Effector memory CD8-positive, alpha-beta T cell (primary cell): ENCODE measurements around the gene VIPR1.

Source experiments
- ATAC-seq: fragments of 150-1000 bp; cut with Tn5 transposase; replicated peaks from 2 replicates; pipeline ENCODE4 v1.10.0; 2021; ENCODE audit warnings: mild to moderate bottlenecking, moderate library complexity
- DNase-seq, 3 experiments: peaks; one replicate each; pipeline ENCODE4 v3.0.0; 2021
- H3K27ac Mint-ChIP-seq, 2 donors: one replicate each; pipeline ENCODE4 v1.8.0; 2022; ENCODE audit warnings: mild to moderate bottlenecking in 2 of 2, mixed read lengths in 2 of 2, moderate library complexity in 2 of 2
- H3K27me3 Mint-ChIP-seq, 2 donors: one replicate each; pipeline ENCODE4 v1.8.0; 2022; ENCODE audit warnings: mixed read lengths in 2 of 2
- H3K36me3 Mint-ChIP-seq: one replicate; pipeline ENCODE4 v1.8.0; 2022; ENCODE audit warnings: mild to moderate bottlenecking, moderate library complexity, mixed read lengths; ENCODE audit not compliant: insufficient read depth
- H3K4me1 Mint-ChIP-seq, 2 donors: one replicate each; pipeline ENCODE4 v1.8.0; 2022; ENCODE audit warnings: low read depth in 2 of 2, mixed read lengths in 2 of 2
- H3K4me3 Mint-ChIP-seq, 2 donors: one replicate each; pipeline ENCODE4 v1.8.0; 2022; ENCODE audit warnings: mild to moderate bottlenecking in 2 of 2, mixed read lengths in 2 of 2, moderate library complexity in 2 of 2
- H3K9me3 Mint-ChIP-seq, 2 donors: one replicate each; pipeline ENCODE4 v1.8.0; 2022; ENCODE audit warnings: mixed read lengths in 2 of 2

VIPR1 gene

DNA sequence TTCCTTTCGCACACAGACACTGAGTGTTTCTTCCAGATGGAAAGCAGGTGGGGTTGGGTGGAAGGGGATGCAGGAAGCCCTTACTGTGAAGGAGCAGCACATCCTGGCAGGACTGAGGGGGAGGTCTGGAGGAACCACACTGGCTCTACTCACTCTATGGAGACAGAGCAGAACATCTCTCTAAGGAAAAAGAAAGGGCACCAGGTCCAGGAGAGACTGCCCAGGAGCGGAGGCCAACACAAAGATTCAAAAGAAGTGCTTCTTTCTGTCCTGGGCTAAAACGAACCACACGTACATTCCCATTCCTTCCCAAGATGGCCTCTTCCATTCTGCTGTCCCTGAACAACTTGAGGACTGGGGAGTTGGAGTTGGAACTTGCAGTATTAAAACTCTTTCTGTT, 13.8 kb upstream of the VIPR1 start:
- no peak overlapping the region for H3K27ac Mint-ChIP-seq
- DNase-seq (no peak), ATAC-seq (no peak)
- H3K9me3 Mint-ChIP-seq: no peaks in the 10 kb centered on the region
- H3K36me3 Mint-ChIP-seq: no peaks in the 10 kb centered on the region
- no peaks in the 10 kb centered on the region for H3K4me1 Mint-ChIP-seq
- H3K27me3 Mint-ChIP-seq: peaks cover 2 to 27% of the 10 kb centered on the region in 2 donors
- no peak overlapping the region for H3K4me3 Mint-ChIP-seq

DNA sequence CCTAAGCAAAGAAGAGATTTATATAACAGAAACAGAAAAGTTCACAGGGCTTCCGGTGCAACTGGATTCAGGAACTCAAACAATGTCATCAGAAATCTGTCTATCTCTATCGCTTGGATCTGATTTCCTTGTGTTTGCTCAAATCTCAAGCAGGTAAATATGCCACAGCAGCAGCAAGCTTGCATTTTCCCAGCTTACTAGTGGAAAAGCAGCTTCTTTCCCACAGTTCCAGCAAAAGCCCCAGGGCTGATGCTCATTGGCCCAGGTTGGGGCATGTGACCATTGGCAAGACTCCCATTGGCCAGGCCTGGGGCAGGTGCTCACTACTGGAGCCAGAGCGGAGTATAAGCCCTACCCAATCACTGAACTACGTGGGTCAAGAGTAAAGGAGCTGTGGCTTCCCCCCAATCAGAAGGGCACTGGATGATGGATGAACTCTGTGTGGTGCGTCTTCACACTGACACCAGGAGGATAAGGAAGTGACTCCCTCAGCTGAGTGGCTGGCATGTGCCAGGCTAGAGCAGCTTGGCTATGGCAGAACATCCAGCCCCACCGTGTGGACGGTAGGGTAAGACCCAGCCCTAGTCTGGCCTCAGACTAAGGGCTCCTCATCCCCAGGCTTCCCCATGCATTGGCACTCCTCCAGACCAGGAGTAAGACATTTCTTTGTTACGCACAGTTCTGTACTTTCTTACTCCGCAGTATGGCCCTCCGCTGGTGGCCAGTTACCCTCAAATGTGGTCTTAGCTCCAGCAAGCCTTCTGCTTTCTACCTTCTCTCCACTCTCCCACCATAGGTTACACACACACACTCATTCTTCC, 13.1 kb upstream of the VIPR1 start:
- H3K4me1 Mint-ChIP-seq: no peaks in the 10 kb centered on the region
- DNase-seq: no peak
- no peaks in the 10 kb centered on the region for H3K9me3 Mint-ChIP-seq

DNA sequence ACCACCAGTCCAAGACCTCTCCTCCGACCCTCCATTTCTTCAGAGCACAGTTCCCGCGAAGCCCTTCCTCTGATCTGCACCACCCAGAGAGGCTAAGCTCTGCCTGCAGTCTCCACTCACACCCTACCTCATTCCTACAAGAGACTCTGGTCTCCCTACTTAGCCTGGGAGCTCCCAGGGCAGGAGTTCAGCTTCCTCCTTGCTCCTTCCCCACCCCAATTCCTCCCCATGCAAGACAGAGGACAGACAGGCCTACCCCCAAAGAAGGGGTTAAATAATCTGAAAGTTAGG, 12.6 kb upstream of the VIPR1 start:
- H3K4me3 Mint-ChIP-seq: no peak overlapping the region
- peaks cover 0 to 23% of the 10 kb centered on the region in 2 donors for H3K27me3 Mint-ChIP-seq
- H3K27ac Mint-ChIP-seq: no peak overlapping the region
- no peaks in the 10 kb centered on the region for H3K36me3 Mint-ChIP-seq
- no peaks in the 10 kb centered on the region for H3K4me1 Mint-ChIP-seq
- DNase-seq (no peak), ATAC-seq (no peak)
- no peaks in the 10 kb centered on the region for H3K9me3 Mint-ChIP-seq

More for the DNA sequence above, 13.1 kb upstream of the VIPR1 start:
- Mint-ChIP-seq H3K27me3 (peaks cover 0 to 25% of the 10 kb centered on the region in 2 donors), H3K36me3 (no peaks in the 10 kb centered on the region), H3K4me3 (no peak overlapping the region), H3K27ac (no peak overlapping the region)
- no peak for ATAC-seq

DNA sequence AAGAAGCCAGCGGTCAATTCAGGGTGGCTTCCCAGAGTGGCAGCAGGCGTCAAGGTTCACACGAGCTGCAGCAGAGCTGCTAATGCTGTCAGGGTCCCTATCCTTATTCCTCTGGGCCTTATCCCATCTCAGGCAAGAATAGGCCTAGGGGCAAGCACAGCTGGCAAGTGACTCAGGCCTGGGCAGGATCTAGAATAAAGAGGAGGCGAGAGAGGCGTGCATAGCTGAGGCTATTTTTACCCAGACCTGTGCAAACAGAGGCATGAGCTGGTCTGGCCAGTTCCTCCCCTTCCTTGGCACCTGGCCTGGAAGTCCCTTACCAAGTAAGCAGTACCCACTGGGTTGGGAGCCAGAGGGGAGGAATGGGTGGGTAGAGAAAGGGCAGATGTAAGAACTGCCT, 12.2 kb upstream of the VIPR1 start:
- Mint-ChIP-seq H3K9me3 (no peaks in the 10 kb centered on the region), H3K4me3 (no peak overlapping the region), H3K36me3 (no peaks in the 10 kb centered on the region), H3K27ac (no peak overlapping the region), H3K4me1 (no peaks in the 10 kb centered on the region), H3K27me3 (peaks cover 0 to 19% of the 10 kb centered on the region in 2 donors)
- ATAC-seq: no peak
- no peak for DNase-seq

DNA sequence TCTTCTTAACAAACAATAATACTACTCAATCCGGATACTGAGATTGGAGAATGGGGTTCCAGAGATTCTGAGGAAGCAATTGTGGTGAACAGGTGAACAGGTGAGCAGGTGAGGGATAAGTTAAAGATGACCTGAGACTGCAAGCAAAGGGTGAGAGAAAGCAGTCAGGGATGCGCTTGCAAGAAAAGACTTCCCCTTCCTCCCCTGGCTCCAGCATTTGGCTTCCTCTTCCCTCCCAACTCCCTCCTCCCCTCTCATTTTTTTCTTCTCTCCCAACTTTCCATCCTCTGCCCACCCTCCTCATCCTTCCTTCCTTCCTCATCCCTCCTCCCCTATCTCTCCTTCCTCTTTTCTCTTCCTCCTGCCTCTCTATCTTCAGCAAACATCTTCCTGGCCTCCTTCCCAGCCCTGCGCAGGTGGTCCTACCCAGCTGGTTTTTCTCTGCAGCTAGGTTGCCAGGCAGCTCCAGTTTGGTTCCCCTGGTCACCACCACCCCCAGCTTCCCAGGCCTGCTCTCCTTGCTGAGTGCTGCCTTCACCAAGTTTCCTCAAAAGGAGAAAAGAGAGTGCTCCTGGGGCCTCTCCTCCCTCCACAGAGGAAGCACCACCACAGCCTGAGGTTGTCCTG, 10.4 kb upstream of the VIPR1 start:
- no peak overlapping the region for H3K4me3 Mint-ChIP-seq
- no peaks in the 10 kb centered on the region for H3K36me3 Mint-ChIP-seq
- ATAC-seq (no peak), DNase-seq (no peak)
- no peak overlapping the region for H3K27ac Mint-ChIP-seq
- peaks cover 1 to 11% of the 10 kb centered on the region in 2 donors for H3K27me3 Mint-ChIP-seq
- no peaks in the 10 kb centered on the region for H3K9me3 Mint-ChIP-seq
- H3K4me1 Mint-ChIP-seq: no peaks in the 10 kb centered on the region

DNA sequence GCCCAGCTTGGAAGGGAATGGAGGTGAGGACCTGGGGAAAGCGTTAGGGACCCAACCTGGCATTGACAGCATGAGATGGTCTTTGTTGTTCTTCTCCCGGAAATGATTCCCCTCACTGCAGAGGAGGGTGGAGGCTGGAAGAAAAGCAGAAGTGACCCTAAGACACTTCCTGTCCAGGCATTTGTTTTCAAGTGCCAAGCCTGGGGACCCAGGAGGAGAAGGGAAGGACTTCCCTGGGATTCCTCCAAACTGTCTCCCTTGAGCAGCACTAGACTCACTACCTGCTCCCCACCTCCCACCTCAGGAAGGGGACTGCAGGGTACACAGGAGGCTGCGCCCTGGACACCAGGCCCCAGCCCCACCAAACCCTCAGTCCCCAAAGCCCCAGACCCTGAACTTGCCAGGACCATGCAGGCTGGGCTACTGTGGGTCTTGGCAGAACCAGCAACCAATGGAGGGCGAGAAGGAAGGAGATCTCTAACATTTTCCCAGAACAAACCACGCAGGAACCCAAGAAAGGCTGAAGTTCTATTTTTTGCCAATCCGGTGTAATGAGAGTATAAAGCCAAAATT, 9.8 kb upstream of the VIPR1 start:
- Mint-ChIP-seq H3K36me3 (no peaks in the 10 kb centered on the region), H3K27ac (no peak overlapping the region)

DNA sequence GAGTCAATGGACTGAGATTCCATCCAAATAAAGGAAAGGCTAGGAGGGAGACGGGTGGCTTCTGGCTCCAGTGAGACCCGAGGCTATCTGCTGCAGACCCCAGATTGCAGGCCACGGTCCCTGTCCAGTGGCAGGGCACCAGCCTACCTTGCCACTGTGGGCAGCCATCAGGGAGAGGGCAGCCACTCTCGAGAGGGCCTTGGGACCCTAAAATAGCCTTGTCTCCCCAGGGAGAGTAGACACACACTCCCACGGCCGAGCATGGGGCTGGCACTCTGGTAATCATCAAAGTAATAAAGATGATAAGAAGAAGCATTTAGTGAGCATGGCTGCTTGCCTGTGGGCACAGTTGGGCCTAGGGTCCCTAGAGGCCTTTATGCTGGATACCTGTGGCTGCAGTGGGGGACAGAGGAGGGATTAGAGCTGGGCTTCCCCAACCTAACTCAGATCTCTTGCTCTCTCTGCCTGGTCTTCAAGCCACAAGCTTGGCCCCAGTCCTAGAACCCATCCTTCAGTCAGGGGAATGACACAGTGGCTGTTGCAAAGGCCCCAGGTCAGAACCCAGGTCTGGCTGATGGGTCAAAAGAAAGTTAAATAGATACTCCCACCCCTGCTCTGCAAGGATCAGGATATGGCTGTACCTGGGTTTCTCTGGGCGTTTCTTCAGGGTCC, 9.2 kb upstream of the VIPR1 start:
- H3K9me3 Mint-ChIP-seq: no peaks in the 10 kb centered on the region
- no peaks in the 10 kb centered on the region for H3K4me1 Mint-ChIP-seq
- H3K27ac Mint-ChIP-seq: no peak overlapping the region
- ATAC-seq: no peak
- DNase-seq: no peak
- H3K27me3 Mint-ChIP-seq: peaks cover 14 to 23% of the 10 kb centered on the region in 2 donors
- no peaks in the 10 kb centered on the region for H3K36me3 Mint-ChIP-seq
- H3K4me3 Mint-ChIP-seq: no peak overlapping the region

More for the DNA sequence above, 9.8 kb upstream of the VIPR1 start:
- H3K4me1 Mint-ChIP-seq: no peaks in the 10 kb centered on the region
- ATAC-seq (no peak), DNase-seq (no peak)
- H3K4me3 Mint-ChIP-seq: no peak overlapping the region
- H3K9me3 Mint-ChIP-seq: no peaks in the 10 kb centered on the region
- peaks cover 7 to 17% of the 10 kb centered on the region in 2 donors for H3K27me3 Mint-ChIP-seq

DNA sequence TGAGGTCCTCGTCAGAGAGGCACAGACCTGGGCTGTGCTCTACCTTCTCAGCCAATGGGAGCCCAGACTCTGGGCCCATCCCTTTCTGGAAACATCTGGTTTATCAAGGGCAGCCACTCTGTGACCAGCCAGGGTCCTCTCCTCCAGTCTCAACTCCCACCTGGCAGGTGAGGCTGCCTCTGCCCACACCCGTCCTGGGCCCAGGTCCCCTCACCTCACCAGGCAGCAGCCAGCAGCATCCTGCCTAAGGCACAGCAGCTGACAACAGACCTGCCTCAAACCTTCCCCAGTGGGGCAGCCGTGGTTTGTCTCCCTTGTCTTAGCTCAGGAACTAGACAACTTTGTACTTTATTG, 8.7 kb upstream of the VIPR1 start:
- Mint-ChIP-seq H3K27me3 (peaks cover 19 to 28% of the 10 kb centered on the region in 2 donors), H3K9me3 (no peaks in the 10 kb centered on the region), H3K36me3 (no peaks in the 10 kb centered on the region), H3K27ac (no peak overlapping the region), H3K4me1 (no peaks in the 10 kb centered on the region), H3K4me3 (no peak overlapping the region)
- no peak for ATAC-seq
- DNase-seq: no peak

DNA sequence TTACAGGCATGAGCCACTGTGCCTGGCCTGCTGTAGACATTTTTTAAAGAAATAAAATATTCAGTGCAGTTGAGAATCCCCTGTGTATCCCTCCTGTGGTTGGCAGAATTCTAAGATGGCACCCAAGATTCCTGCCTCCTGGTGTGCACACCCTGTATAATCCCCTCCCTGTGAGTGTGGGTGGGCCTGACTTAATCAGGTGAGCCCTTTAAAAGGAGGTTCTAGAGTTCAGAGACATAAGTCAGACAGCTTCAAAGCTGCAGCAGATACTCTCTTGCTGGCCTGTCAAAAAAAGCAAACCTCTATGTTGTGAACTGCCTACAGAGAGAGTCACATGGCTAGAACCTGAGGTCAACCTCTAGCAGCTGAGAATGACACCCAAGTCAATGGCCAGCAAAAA, 7.0 kb upstream of the VIPR1 start:
- no peaks in the 10 kb centered on the region for H3K9me3 Mint-ChIP-seq
- peaks cover 33 to 45% of the 10 kb centered on the region in 2 donors for H3K27me3 Mint-ChIP-seq
- DNase-seq: no peak
- no peak overlapping the region for H3K27ac Mint-ChIP-seq
- no peak for ATAC-seq
- H3K36me3 Mint-ChIP-seq: no peaks in the 10 kb centered on the region
- H3K4me3 Mint-ChIP-seq: no peak overlapping the region
- peaks cover 0 to under 1% of the 10 kb centered on the region in 2 donors for H3K4me1 Mint-ChIP-seq

DNA sequence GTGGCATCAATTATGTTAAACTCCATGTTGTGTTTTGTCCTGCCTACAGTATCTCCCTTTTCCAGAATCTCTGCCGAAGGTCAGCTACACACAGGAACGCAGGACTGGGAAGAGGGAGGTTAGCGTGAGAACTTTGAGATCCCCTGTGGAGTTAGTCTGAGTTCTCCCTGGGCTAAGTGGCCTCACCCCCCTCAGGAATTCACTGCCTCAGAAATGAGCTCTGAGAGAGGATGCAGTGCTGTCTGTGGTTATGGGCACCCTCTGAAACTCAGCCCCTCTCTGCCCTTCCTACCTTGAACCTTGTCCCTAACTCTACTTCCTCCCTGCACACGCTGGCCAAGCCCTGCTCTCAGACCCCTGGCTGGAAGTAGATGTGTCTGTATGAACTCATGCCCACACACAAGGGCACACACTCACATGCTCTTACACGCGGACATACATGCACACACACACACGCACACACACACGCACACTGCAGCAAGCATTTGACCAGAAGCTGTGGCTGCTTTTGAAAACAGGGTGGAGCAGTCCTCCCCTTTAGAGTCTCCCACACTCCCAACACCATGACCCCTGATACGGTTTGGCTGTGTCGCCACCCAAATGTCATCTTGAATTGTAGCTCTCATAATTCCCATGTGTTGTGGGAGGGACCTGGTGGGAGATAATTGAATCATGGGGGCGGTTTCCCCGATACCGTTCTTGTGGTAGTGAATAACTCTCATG, 5.3 kb upstream of the VIPR1 start:
- no peak for ATAC-seq
- H3K36me3 Mint-ChIP-seq: peaks cover 4% of the 10 kb centered on the region
- peaks cover 45 to 56% of the 10 kb centered on the region in 2 donors for H3K27me3 Mint-ChIP-seq
- no peaks in the 10 kb centered on the region for H3K9me3 Mint-ChIP-seq
- peaks cover 6 to 14% of the 10 kb centered on the region in 2 donors for H3K4me1 Mint-ChIP-seq
- H3K27ac Mint-ChIP-seq: no peak overlapping the region
- no peak overlapping the region for H3K4me3 Mint-ChIP-seq
- no peak for DNase-seq

DNA sequence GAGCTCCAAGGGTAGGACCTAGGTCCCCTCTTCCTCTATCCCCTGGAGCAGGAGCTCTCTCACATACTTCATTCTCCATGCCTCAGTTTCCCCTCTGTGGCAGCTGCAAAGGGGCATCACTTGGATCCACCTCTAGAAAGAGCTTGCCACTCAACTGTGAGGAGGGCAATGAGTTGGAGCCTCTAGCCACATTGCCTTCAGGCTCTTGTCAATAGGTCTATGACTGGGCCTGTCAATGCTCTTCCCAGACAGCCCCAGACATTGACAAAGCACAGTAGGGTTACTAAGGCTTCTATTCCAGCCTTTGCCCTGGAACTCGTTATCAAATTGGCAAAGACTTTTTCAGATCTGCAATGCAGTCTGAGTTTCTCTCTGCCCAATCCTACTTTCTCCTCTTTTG, 4.4 kb upstream of the VIPR1 start:
- Mint-ChIP-seq H3K27me3 (peaks cover 45 to 53% of the 10 kb centered on the region in 2 donors), H3K36me3 (peaks cover 4% of the 10 kb centered on the region), H3K27ac (no peak overlapping the region), H3K4me1 (peaks cover 6 to 18% of the 10 kb centered on the region in 2 donors), H3K4me3 (no peak overlapping the region), H3K9me3 (no peaks in the 10 kb centered on the region)
- DNase-seq (no peak), ATAC-seq (no peak)

DNA sequence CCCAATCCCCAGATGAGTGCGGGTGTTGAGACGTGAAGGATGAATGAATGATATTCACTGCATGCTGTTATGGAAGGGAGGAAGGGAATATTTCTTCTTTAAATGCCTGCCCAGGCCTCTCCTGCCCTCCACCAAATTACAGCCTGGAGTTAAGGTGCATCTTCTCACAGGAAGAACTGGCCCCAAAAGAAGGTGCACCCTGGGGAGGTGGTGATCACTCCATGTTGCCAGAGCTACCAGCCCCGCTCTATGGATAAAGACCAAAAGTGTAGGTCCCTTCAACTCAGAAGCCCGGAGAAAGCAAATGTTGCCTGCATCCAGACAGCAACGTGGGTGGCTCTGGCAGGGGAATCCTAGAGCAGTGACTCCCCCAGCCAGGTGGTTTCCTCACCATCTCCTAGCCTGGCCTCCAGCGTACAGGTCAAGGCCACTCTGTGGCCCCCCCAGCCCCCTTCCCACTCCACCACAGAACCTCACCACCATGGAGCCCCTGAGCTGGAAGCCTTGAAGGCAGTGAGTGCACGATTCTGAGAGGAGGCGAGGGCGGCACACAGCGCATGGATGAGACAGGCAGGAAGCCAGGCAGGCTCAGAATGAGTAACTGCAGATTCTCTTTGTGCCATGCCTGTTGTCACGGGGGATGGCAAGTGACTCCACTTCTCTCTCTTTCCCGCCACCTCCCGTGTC, 3.5 kb upstream of the VIPR1 start:
- peaks cover 4% of the 10 kb centered on the region for H3K36me3 Mint-ChIP-seq
- DNase-seq: no peak
- no peak overlapping the region for H3K27ac Mint-ChIP-seq
- H3K4me1 Mint-ChIP-seq: peaks cover 6 to 22% of the 10 kb centered on the region in 2 donors
- ATAC-seq: no peak
- H3K9me3 Mint-ChIP-seq: no peaks in the 10 kb centered on the region
- H3K27me3 Mint-ChIP-seq: peaks cover 45 to 61% of the 10 kb centered on the region in 2 donors
- H3K4me3 Mint-ChIP-seq: no peak overlapping the region

DNA sequence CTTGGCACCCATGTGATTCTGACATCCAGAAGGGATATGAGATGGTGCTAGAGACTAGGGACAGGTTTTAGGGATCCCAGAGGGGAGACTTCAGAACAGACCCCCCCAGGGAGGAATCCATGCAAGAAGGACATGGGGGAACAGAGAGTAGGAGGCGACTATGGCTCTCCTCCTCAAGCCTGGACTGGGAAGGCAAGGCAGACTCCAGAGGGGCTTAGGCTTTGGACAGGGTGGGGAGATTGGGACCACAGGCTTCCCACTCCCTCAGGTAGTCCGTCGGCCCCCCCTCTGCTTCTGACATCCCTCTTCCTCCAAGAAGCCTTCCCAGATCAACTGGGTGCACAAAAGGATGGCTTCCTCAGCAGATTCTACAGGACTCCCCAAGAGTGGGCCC, 3.0 kb upstream of the VIPR1 start:
- Mint-ChIP-seq H3K27ac (no peak overlapping the region), H3K36me3 (peaks cover 4% of the 10 kb centered on the region), H3K9me3 (no peaks in the 10 kb centered on the region), H3K27me3 (peaks cover 45 to 61% of the 10 kb centered on the region in 2 donors), H3K4me3 (no peak overlapping the region), H3K4me1 (peaks cover 6 to 22% of the 10 kb centered on the region in 2 donors)
- no peak for DNase-seq
- ATAC-seq: no peak
